ENCODE data around the gene ERC1.
"Not testable (repeated sequence)": the region's sequence is repeated elsewhere in the genome, so short reads cannot be mapped to it uniquely, and the experiment has no call there.

ERC1 gene

DNA sequence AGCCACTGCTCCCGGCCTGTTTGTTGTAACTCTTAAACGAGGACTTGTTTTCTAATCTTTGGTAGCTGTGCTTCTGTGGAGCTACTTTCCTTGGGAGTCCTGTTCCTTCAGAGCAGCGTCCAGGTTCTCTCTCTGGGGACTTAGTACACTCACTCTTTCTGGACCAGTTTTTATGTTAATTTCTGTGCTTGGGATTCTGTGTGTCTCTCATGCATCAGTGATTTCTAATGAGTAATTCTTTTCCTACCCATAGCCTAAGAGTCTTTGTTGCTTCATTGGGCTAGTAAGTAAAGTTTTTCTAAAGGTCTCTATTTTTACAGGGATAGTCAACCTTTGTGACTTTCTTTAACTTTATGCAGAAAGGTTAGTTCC lies 314.0 kb downstream of the ERC1 start:
- Mint-ChIP-seq H3K27me3 (no peaks in the 10 kb centered on the region), H3K36me3 (ENCODE audit: low read depth) (peaks cover 23% of the 10 kb centered on the region), H3K9me3 (no peaks in the 10 kb centered on the region), H3K4me1 (ENCODE audit: low read depth) (no peaks in the 10 kb centered on the region), H3K4me3 (no peak overlapping the region), H3K27ac (no peak overlapping the region)
- DNase-seq = no peak

DNA sequence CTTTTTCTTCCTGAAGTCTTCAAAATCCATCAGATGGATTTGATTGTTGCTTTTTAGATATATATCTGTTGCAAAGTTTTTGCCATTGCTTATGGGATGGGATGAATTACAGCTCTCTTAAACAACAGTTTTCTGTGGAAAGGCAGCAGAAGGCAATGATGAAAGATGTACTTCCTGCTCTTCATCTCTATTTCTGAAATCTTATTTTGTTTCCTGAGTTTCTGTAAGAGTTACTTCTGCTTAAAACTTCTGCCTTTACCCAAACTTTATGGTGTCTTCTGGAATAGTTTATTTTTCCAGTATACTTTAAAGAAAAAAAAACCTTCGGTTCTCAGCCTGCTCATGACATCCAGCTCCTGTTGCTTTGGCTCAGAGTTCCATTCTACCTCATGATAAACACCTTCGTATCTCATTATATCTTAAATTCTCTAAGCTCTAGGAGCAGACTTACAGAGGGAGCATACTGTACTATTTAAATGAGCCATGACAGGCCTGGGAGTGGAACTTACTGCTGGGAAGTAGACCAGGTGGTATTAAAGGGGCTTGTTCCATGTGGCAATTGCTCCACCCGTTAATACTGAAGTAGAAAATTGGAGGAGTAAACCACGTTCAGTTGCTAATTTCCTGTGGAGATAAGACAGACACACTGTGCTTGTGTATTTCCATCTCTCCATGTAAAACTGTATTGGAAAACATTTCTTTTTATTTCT lies 314.9 kb downstream of the ERC1 start:
- no peaks in the 10 kb centered on the region for H3K9me3 Mint-ChIP-seq
- H3K36me3 Mint-ChIP-seq (ENCODE audit: low read depth) = peaks cover 20% of the 10 kb centered on the region
- H3K4me3 Mint-ChIP-seq = no peak overlapping the region
- no peaks in the 10 kb centered on the region for H3K27me3 Mint-ChIP-seq
- no peaks in the 10 kb centered on the region for H3K4me1 Mint-ChIP-seq (ENCODE audit: low read depth)
- H3K27ac Mint-ChIP-seq = no peak overlapping the region
- no peak for DNase-seq

DNA sequence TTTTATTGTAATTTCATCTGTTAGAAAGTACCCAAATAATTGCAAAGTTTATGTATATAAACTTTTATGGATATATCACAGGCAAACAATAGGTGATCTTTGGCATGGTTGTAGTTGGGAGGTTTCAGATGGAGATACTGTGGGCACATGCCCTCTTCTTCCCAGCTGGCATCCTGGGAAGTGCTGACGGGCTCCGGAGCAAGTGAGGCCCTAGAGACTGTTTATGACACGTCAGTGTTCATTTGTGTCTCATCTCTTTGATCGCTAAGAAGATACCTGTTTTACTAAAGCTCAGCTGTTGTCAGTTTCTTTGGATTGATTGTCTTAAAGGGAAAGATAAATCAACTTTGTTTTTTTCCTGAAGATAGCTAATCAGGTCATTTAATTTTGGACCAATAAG lies 315.8 kb downstream of the ERC1 start:
- Mint-ChIP-seq H3K4me1 (ENCODE audit: low read depth) (no peaks in the 10 kb centered on the region), H3K36me3 (ENCODE audit: low read depth) (peaks cover 18% of the 10 kb centered on the region), H3K9me3 (no peaks in the 10 kb centered on the region), H3K4me3 (no peak overlapping the region), H3K27ac (no peak overlapping the region), H3K27me3 (no peaks in the 10 kb centered on the region)
- no peak for DNase-seq

DNA sequence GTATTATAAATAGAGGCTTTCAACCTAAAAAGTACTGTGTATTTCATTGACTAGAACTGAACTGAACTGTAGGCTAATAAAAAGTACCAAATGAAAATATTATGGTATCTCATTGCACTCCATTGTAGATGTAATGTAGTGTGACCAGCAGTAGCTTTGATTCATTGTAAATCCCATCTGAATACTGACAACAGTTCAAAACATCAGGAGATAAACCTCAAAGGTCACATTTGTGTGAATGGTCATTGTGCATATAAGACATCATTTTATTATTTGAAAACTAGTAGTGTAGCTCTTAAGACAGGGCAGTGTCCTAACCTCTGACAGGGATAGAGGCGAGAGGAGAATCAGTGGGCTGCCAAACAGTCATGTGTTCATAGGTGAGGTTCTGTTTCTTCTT lies 316.8 kb downstream of the ERC1 start:
- Mint-ChIP-seq H3K27ac (no peak overlapping the region), H3K4me3 (no peak overlapping the region), H3K4me1 (ENCODE audit: low read depth) (no peaks in the 10 kb centered on the region), H3K27me3 (no peaks in the 10 kb centered on the region), H3K9me3 (no peaks in the 10 kb centered on the region), H3K36me3 (ENCODE audit: low read depth) (peaks cover 27% of the 10 kb centered on the region)
- no peak for DNase-seq

DNA sequence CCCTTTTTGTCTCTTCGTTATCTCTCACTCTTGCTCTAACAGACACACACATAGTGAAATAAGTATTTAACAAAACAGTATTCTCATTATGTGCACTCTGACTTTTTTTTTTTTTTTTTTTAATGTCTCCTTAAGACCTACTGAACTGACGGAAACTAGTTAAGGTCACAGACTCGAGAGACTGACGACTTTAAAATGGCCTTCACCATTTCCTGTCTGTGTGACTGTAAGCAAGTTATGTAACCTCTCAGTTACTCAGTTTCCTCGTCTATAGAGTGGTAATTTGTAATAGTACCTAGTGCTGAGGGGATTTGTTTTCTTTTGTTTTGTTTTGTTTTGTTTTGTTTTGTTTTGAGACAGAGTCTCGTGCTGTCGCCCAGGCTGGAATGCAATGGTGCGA lies 318.6 kb downstream of the ERC1 start:
- no peaks in the 10 kb centered on the region for H3K27me3 Mint-ChIP-seq
- H3K4me3 Mint-ChIP-seq = no peak overlapping the region
- H3K27ac Mint-ChIP-seq = no peak overlapping the region
- H3K4me1 Mint-ChIP-seq (ENCODE audit: low read depth) = no peaks in the 10 kb centered on the region
- H3K9me3 Mint-ChIP-seq = no peaks in the 10 kb centered on the region
- peaks cover 43% of the 10 kb centered on the region for H3K36me3 Mint-ChIP-seq (ENCODE audit: low read depth)
- DNase-seq = no peak

DNA sequence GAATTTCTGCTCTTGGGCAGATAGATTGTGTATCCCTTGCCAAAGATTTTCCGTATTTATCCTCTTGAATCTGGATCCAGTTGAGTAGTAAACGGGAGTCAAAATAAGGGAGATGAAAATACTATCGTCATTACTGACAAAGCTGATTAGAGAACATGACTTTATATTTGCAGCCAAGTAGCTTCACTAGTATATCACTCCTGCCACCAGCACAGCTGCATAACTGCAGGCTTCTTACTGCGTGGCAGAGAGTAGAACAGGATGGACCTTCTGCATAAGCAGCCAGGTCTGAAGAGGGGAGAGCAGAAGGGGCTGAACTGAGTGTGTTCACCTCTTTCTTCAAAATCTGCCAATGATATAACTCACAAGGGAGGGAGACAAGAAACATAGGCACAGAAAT lies 319.6 kb downstream of the ERC1 start:
- DNase-seq = no peak

DNA sequence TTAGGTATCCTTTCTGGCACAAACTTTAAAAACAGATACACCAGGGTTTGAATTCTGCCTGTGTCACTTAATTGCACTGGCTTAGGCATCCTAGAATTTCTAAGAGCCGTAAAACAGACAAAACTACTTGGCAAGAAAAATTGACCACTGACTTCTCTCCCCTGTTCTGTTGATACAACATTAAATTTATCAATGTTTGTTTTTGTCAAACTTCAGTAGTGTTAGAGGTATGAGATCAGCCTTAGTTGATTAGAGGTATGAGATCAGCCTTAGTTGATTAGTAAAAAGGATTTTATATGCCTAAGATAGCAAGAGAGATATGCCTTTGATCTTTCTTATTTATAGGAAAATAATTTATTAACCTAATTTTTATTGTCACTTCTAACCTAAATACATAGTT lies 320.1 kb downstream of the ERC1 start:
- no peaks in the 10 kb centered on the region for H3K4me1 Mint-ChIP-seq (ENCODE audit: low read depth)
- no peaks in the 10 kb centered on the region for H3K27me3 Mint-ChIP-seq
- no peak overlapping the region for H3K27ac Mint-ChIP-seq
- H3K36me3 Mint-ChIP-seq (ENCODE audit: low read depth) = peaks cover 57% of the 10 kb centered on the region
- no peak for DNase-seq
- H3K4me3 Mint-ChIP-seq = no peak overlapping the region
- H3K9me3 Mint-ChIP-seq = peaks cover 2% of the 10 kb centered on the region

More for the DNA sequence above, 319.6 kb downstream of the ERC1 start:
- Mint-ChIP-seq H3K9me3 (peaks cover 2% of the 10 kb centered on the region), H3K27ac (no peak overlapping the region), H3K36me3 (ENCODE audit: low read depth) (peaks cover 53% of the 10 kb centered on the region), H3K4me3 (no peak overlapping the region), H3K4me1 (ENCODE audit: low read depth) (no peaks in the 10 kb centered on the region), H3K27me3 (no peaks in the 10 kb centered on the region)

DNA sequence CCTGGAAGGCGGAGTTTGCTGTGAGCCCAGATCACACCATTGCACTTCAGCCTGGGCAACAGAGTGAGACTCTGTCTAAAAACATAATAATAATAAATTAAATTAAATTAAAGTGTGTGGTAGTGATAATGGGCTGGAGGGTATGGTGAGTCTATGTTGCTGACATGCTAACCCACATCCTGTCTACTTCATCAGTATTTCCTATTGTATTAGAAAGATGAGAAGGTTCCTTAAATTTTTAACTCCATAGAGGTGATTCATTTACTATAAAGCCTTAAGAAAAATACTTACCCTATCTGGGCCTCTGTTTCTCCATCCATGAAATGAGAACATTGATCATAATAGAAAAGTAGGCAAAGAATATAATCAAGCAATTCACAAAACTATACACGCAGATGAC lies 322.9 kb downstream of the ERC1 start:
- no peak overlapping the region for H3K27ac Mint-ChIP-seq
- H3K36me3 Mint-ChIP-seq (ENCODE audit: low read depth) = peaks cover 65% of the 10 kb centered on the region
- H3K4me1 Mint-ChIP-seq (ENCODE audit: low read depth) = no peaks in the 10 kb centered on the region
- no peak for DNase-seq
- H3K9me3 Mint-ChIP-seq = peaks cover 2% of the 10 kb centered on the region
- no peak overlapping the region for H3K4me3 Mint-ChIP-seq
- H3K27me3 Mint-ChIP-seq = no peaks in the 10 kb centered on the region

DNA sequence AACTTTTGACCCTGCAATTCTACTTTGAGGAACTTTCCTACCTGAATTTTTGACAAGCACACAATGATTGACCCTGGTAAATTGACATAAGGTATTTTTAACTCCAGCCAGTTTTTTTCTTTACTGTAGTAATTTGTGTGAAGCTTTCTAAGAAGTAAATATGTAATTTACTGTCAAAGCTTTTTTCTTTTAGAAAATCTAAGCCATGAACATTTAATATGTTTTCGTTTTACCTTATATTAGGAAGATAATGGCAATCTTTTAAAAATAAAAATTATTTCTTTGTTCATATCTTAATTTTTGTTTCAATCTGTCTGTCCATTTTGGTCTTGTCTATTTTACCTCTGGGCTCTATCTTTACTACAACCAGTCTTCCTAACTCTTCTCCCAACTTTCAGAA lies 323.5 kb downstream of the ERC1 start:
- Mint-ChIP-seq H3K27me3 (no peaks in the 10 kb centered on the region), H3K4me1 (ENCODE audit: low read depth) (no peaks in the 10 kb centered on the region), H3K4me3 (no peak overlapping the region), H3K36me3 (ENCODE audit: low read depth) (peaks cover 63% of the 10 kb centered on the region), H3K27ac (no peak overlapping the region), H3K9me3 (peaks cover 2% of the 10 kb centered on the region)
- DNase-seq = no peak

DNA sequence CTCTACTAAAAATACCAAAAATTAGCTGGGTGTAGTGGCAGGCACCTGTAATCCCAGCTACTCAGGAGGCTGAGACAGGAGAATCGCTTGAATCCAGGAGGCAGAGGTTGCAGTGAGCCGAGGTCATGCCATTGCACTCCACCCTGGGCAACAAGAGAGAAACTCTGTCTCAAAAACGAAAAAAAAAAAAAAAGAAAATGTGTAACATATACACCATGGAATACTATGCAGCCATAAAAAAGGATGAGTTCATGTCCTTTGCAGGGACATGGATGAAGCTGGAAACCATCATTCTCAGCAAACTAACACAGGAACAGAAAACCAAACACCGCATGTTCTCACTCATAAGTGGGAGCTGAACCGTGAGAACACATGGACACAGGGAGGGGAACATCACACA lies 326.0 kb downstream of the ERC1 start:
- not testable (repeated sequence) for DNase-seq; H3K27me3 Mint-ChIP-seq; H3K9me3 Mint-ChIP-seq; H3K4me3 Mint-ChIP-seq; H3K4me1 Mint-ChIP-seq (ENCODE audit: low read depth); H3K27ac Mint-ChIP-seq
- H3K36me3 Mint-ChIP-seq (ENCODE audit: low read depth) = peaks cover 51% of the 10 kb centered on the region

DNA sequence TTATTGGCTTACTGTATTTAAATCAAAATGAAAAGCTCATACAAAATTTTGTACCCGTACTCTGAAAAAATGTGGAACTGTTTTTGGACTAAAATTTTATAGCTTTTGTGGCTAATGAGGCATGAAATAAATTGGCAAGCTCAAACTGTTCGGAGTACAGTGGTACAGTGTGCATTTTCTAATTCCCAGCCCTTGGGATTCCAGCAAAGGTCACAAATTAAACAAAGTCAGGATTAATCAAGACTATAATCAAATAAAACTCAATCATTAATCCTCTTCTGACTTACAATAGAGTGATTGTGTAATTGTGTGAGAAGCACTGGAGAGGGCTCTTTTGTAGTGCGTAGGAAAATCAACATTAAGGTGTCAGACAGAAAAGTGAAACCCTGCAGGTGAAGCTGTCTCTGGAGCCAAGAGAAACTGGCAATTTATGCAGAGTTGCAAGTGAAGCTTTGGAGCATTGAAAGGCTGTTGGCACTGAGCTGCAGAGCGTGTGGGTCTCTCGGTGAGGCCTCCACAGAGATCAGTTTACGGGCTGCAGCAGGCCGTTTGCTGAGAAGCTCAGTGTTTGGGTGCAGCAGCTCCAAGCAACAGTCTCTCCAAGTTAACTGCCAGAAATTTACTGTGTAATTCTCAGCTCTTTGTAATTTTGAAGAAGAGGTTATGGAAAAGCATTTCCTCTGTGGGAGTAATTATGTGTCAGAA lies 327.5 kb downstream of the ERC1 start:
- Mint-ChIP-seq H3K27ac (no peak overlapping the region), H3K4me3 (no peak overlapping the region), H3K9me3 (peaks cover 2% of the 10 kb centered on the region), H3K4me1 (ENCODE audit: low read depth) (peaks cover 9% of the 10 kb centered on the region), H3K27me3 (no peaks in the 10 kb centered on the region), H3K36me3 (ENCODE audit: low read depth) (peaks cover 36% of the 10 kb centered on the region)
- no peak for DNase-seq

DNA sequence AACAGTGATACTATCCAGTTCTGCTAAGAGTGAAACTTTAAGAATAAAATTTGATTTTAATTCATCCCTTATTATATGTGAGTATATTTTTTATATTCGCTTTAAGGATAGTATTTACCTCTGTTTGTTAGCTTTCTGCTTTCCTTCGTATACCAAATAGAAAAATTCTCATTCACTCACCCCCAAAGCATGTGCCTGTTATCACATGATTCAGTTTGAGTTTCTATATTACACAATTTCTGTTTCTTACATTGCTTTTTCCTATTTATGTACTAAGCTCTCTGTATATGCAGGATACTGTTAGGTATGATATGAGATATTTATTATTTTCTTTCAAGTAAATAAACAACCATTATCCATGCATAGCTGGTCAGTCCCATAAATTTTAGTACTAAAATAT lies 328.2 kb downstream of the ERC1 start:
- Mint-ChIP-seq H3K4me1 (ENCODE audit: low read depth) (peaks cover 9% of the 10 kb centered on the region), H3K4me3 (no peak overlapping the region), H3K36me3 (ENCODE audit: low read depth) (peaks cover 30% of the 10 kb centered on the region), H3K27me3 (no peaks in the 10 kb centered on the region), H3K27ac (no peak overlapping the region), H3K9me3 (peaks cover 2% of the 10 kb centered on the region)
- DNase-seq = no peak

DNA sequence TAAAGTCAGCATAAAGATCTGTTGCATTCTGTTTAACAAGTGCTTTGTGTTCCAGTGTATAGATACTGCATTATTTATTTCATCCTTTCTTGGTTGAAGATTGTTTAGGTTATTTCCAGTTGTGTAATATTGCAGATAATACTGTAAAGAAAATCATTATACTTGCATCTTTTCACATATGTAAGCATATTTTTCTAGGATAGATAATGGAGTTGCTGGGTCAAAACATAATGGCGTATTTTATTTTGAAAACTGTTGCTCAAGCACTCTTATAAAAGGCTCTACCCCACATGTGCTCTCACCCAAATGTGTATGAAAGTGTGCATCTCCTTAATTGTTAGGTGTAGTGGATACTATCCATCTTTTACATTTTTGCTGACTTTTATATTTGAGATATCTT lies 329.0 kb downstream of the ERC1 start:
- H3K4me3 Mint-ChIP-seq = no peak overlapping the region
- no peaks in the 10 kb centered on the region for H3K9me3 Mint-ChIP-seq
- DNase-seq = no peak
- peaks cover 10% of the 10 kb centered on the region for H3K4me1 Mint-ChIP-seq (ENCODE audit: low read depth)
- H3K27me3 Mint-ChIP-seq = no peaks in the 10 kb centered on the region
- no peak overlapping the region for H3K27ac Mint-ChIP-seq
- H3K36me3 Mint-ChIP-seq (ENCODE audit: low read depth) = peaks cover 23% of the 10 kb centered on the region

DNA sequence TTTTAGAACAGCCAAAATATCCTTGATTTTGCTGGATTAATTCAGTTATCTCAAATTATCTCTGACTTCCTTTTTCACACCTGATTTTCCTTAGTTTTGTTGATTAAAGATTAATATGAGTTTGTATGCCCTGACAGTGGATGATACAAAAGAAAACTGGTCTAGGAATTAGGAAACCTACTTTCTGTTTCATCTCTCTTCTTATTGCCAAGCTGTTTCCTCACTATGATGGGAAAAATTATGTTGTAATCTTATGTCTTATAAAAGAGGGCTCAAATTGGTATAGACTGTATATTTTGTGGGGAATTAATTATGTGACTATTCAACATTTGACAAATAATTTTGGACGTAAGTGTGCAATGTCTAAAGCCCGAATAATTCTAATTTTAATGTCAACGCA lies 331.8 kb downstream of the ERC1 start:
- Mint-ChIP-seq H3K4me3 (no peak overlapping the region), H3K36me3 (ENCODE audit: low read depth) (peaks cover 5% of the 10 kb centered on the region), H3K27me3 (no peaks in the 10 kb centered on the region), H3K4me1 (ENCODE audit: low read depth) (peaks cover 23% of the 10 kb centered on the region), H3K9me3 (no peaks in the 10 kb centered on the region), H3K27ac (no peak overlapping the region)
- DNase-seq = no peak

DNA sequence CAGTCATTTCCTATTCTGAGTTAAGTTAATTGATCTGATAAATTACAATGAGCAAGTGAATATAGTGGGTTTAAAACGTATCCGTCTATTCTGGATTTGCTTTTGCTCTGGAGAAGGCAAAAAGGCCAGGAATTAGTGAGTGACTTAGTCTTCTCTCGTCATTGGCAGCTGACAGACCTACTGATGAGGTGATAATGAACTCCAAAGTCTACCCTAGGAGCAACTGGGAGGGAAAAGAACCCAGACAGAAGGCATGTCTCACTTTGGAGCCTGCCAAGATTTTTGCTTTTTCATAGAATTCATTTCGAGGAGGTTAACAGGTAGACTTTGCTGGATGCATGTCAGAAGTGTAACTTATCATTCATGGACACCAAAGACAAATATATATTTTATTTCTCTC lies 333.1 kb downstream of the ERC1 start:
- H3K9me3 Mint-ChIP-seq = no peaks in the 10 kb centered on the region
- peaks cover 23% of the 10 kb centered on the region for H3K4me1 Mint-ChIP-seq (ENCODE audit: low read depth)
- H3K36me3 Mint-ChIP-seq (ENCODE audit: low read depth) = peaks cover 5% of the 10 kb centered on the region
- no peak for DNase-seq
- no peaks in the 10 kb centered on the region for H3K27me3 Mint-ChIP-seq
- H3K27ac Mint-ChIP-seq = no peak overlapping the region
- H3K4me3 Mint-ChIP-seq = no peak overlapping the region
